PC-3 (cell line): Measurements from ENCODE around the gene AXL. TPM values are rescaled to one million over a fixed set of nuclear protein-coding genes. Genes with fewer than 3 reads are reported as not detected.
"Not testable (repeated sequence)": the region's sequence is repeated elsewhere in the genome, so short reads cannot be mapped to it uniquely, and the experiment has no call there.

Experiments
- ATAC-seq: fragments of 200-7000 bp; cut with Tn5 transposase; 2 replicates; pipeline ENCODE4 v1.9.1; 2020; ENCODE audit warnings: mild to moderate bottlenecking, moderate library complexity
- BruUV-seq: library from RNA; stranded (reverse); fragments of 400-500 nt; replicated peaks from 2 replicates; lab custom pipeline; 2021; lab: Mats Ljungman, UMichigan
- CTCF ChIA-PET: fragments of 300-600 bp; sonication (Branson Sonifier 250); formaldehyde crosslinking; loops from one replicate; lab custom pipeline; 2022; ENCODE audit warnings: antibody characterized with exemption; lab: Charles Lee
- POLR2A ChIA-PET: fragments of 300-600 bp; sonication (Branson Sonifier 250); formaldehyde crosslinking; loops from one replicate; lab custom pipeline; 2022; ENCODE audit warnings: antibody characterized with exemption; ENCODE audit not compliant: unreplicated experiment; lab: Charles Lee
- DNase-seq: peaks from one replicate; pipeline ENCODE4 v3.0.0-alpha.2; 2015
- H2AFZ ChIP-seq: fragments of 300-600 bp; sonication (generic); 2 replicates; pipeline ENCODE4 v1.6.0; 2016; ENCODE audit warnings: antibody characterized with exemption, low read length
- H3F3A ChIP-seq: fragments of 300-600 bp; sonication (generic); one replicate; pipeline ENCODE4 v1.6.0; 2017; ENCODE audit warnings: antibody characterized with exemption, low read length, control low read depth, mild to moderate bottlenecking; ENCODE audit not compliant: unreplicated experiment
- H3K27ac ChIP-seq: fragments of 300-600 bp; sonication (generic); 2 replicates; pipeline ENCODE4 v1.5.1; 2016; ENCODE audit warnings: mild to moderate bottlenecking, low read length
- H3K27me3 ChIP-seq: fragments of 300-600 bp; sonication (generic); 2 replicates; pipeline ENCODE4 v1.6.1; 2016; ENCODE audit warnings: low read length, mixed read lengths
- H3K36me3 ChIP-seq: fragments of 300-600 bp; sonication (generic); 2 replicates; pipeline ENCODE4 v1.6.1; 2016; ENCODE audit warnings: low read depth, mixed run types, low read length, mixed read lengths
- H3K4me1 ChIP-seq: fragments of 300-600 bp; sonication (generic); 2 replicates; pipeline ENCODE4 v1.5.1; 2016; ENCODE audit warnings: low read length; ENCODE audit not compliant: insufficient read depth
- H3K4me2 ChIP-seq: fragments of 300-600 bp; sonication (generic); 2 replicates; pipeline ENCODE4 v1.6.0; 2016; ENCODE audit warnings: low read length
- H3K4me3 ChIP-seq: fragments of 300-600 bp; sonication (generic); 2 replicates; pipeline ENCODE4 v1.5.1; 2016; ENCODE audit warnings: mild to moderate bottlenecking, low read length, mixed read lengths
- H3K79me2 ChIP-seq: fragments of 300-600 bp; sonication (generic); 2 replicates; pipeline ENCODE4 v1.6.1; 2017; ENCODE audit warnings: low read length, mixed read lengths
- H3K9ac ChIP-seq: fragments of 300-600 bp; sonication (generic); 2 replicates; pipeline ENCODE4 v1.6.0; 2016; ENCODE audit warnings: mild to moderate bottlenecking, low read length
- H3K9me2 ChIP-seq: fragments of 300-600 bp; sonication (generic); replicated peaks from 2 replicates; pipeline ENCODE4 v1.6.1; 2016; ENCODE audit warnings: mixed run types, low read length, mixed read lengths
- H3K9me3 ChIP-seq: fragments of 300-600 bp; sonication (generic); 2 replicates; pipeline ENCODE4 v1.6.1; 2016; ENCODE audit warnings: low read length, mixed read lengths
- H4K20me1 ChIP-seq: fragments of 300-600 bp; sonication (generic); 2 replicates; pipeline ENCODE4 v1.6.1; 2016; ENCODE audit warnings: low read length, mixed read lengths
- EZH2 ChIP-seq: fragments of 300-600 bp; sonication (generic); IDR thresholded peaks from one replicate; pipeline ENCODE4 v1.6.1; 2017; ENCODE audit warnings: antibody characterized with exemption, mild to moderate bottlenecking, low read length; ENCODE audit not compliant: unreplicated experiment
- EZH2phosphoT487 ChIP-seq: fragments of 300-600 bp; sonication (generic); IDR thresholded peaks from 2 replicates; pipeline ENCODE4 v1.6.1; 2018; ENCODE audit warnings: mild to moderate bottlenecking, antibody characterized with exemption, low read length, borderline replicate concordance
- intact Hi-C: fragments of 100-400 bp; cut with micrococcal nuclease; formaldehyde crosslinking; loops from 2 replicates; pipeline ENCODE4 v1.9.0; 2023
- total RNA-seq: library from RNA; depleted of rRNA; stranded (reverse); fragments of >200 nt; gene quantifications from 2 replicates; pipeline ENCODE4 v1.2.3, GENCODE V29; 2014
- TF ChIP-seq, protein P1 (sequence below): fragments of 300-600 bp; sonication (generic); conservative IDR thresholded peaks from 2 replicates; pipeline ENCODE4 v1.5.1; 2017; ENCODE audit warnings: antibody characterized with exemption, low read depth, mild to moderate bottlenecking, low read length

AXL gene
- total RNA-seq, 1 experiment from 2014 or later: 172 TPM

DNA sequence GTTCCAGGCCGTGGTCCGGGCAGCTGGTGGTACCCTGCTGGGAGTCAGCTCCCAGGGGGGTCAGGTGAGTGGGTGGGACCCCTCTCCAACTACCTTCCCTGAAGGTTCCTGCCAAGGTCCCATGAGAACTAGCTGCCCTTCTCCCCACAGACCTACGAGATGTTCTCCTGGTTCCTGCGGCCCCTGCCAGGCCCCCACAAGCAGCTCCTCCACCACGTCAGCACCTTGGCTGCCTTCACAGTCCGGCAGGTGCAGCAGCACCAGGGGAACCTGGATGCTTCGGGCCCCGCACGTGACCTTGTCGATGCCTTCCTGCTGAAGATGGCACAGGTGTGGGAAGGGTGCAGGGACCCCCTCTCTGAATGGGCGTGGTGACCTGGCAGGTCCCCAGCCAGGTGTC is 20.5 kb upstream of the AXL start:
- intact Hi-C loops: no loop called here
- Histone ChIP-seq H3K27me3 (no peaks in the 10 kb centered on the region), H3K36me3 (no peaks in the 10 kb centered on the region), H3K9ac (no peak overlapping the region), H3K9me2 (no peaks in the 10 kb centered on the region), H3K9me3 (no peaks in the 10 kb centered on the region), H3K27ac (no peak overlapping the region), H3K4me1 (no peaks in the 10 kb centered on the region), H2AFZ (no peak overlapping the region), H3K4me3 (no peak overlapping the region), H3K4me2 (no peak overlapping the region), H3K79me2 (no peaks in the 10 kb centered on the region), H3F3A (no peaks in the 10 kb centered on the region), H4K20me1 (no peaks in the 10 kb centered on the region)
- ChIA-PET CTCF (no interaction called here), POLR2A (no interaction called here)
- ATAC-seq: no peak
- no peak for DNase-seq
- TF ChIP-seq EZH2phosphoT487 (no peak), EZH2 (no peak)
- TF ChIP-seq, protein P1, sequence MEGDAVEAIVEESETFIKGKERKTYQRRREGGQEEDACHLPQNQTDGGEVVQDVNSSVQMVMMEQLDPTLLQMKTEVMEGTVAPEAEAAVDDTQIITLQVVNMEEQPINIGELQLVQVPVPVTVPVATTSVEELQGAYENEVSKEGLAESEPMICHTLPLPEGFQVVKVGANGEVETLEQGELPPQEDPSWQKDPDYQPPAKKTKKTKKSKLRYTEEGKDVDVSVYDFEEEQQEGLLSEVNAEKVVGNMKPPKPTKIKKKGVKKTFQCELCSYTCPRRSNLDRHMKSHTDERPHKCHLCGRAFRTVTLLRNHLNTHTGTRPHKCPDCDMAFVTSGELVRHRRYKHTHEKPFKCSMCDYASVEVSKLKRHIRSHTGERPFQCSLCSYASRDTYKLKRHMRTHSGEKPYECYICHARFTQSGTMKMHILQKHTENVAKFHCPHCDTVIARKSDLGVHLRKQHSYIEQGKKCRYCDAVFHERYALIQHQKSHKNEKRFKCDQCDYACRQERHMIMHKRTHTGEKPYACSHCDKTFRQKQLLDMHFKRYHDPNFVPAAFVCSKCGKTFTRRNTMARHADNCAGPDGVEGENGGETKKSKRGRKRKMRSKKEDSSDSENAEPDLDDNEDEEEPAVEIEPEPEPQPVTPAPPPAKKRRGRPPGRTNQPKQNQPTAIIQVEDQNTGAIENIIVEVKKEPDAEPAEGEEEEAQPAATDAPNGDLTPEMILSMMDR: no peak
- no TSS peak for BruUV-seq

DNA sequence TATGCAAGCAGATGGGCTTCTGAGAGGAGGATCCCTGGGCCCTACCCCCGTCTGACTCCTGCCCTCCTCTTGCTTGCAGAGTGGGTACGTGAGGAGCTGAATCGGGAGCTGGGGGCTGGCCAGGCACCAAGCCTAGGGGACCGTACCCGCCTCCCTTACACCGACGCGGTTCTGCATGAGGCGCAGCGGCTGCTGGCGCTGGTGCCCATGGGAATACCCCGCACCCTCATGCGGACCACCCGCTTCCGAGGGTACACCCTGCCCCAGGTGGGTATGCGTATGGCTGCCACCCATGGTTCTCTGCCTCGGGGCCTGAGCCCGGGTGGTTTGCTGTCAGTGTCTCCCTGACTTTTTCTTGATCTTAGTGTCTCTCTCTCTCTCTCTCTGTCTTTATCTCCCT is 15.7 kb upstream of the AXL start:
- TF ChIP-seq, protein P1: no peak
- TF ChIP-seq EZH2phosphoT487: no peak
- TF ChIP-seq EZH2: no peak
- intact Hi-C loops: no loop called here
- H3K4me3 ChIP-seq: no peak overlapping the region
- no peaks in the 10 kb centered on the region for H3K79me2 ChIP-seq
- H3K9me3 ChIP-seq: no peaks in the 10 kb centered on the region
- DNase-seq: no peak
- no peak overlapping the region for H3K27ac ChIP-seq
- no peak for ATAC-seq
- H2AFZ ChIP-seq: no peak overlapping the region
- no peak overlapping the region for H3K9ac ChIP-seq
- H3K36me3 ChIP-seq: no peaks in the 10 kb centered on the region
- no peaks in the 10 kb centered on the region for H3F3A ChIP-seq
- no peaks in the 10 kb centered on the region for H4K20me1 ChIP-seq
- POLR2A ChIA-PET: no interaction called here
- BruUV-seq: no TSS peak
- H3K27me3 ChIP-seq: no peaks in the 10 kb centered on the region
- no peak overlapping the region for H3K4me2 ChIP-seq
- H3K9me2 ChIP-seq: no peaks in the 10 kb centered on the region
- no peaks in the 10 kb centered on the region for H3K4me1 ChIP-seq
- CTCF ChIA-PET: interaction anchor here (2.4 kb wide), 1 partner anchor 59 kb away, joined by 23 read pairs; no protein-coding TSS in a partner anchor

DNA sequence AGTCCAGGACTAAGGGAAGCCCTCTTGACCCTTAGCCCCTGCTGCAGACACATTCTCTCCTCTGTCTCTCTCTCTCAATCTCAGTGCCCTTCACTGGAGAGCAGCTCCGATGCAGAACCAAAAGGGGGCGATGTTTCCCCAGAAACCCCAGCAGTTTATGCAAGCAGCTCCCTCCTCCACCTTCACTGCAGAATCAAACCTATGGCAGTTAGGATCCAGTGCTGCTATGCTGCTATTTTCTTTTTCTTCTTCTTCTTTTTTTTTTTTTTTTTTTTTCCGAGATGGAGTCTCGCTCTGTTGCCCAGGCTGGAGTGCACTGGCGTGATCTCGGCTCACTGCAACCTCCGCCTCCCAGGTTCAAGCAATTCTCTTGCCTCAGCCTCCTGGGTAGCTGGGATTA is 14.7 kb upstream of the AXL start:
- CTCF ChIA-PET: interaction anchor here (0.6 to 2.4 kb wide), 6 partner anchors 11 to 373 kb away, joined by 3 to 23 read pairs (median 4); no protein-coding TSS in a partner anchor

More for the DNA sequence above, 14.7 kb upstream of the AXL start:
- TF ChIP-seq, protein P1: peak; percentile 78
- not testable (repeated sequence) for H3K27ac ChIP-seq, BruUV-seq, H3K4me2 ChIP-seq, H3K9me2 ChIP-seq, H3K27me3 ChIP-seq, H3K9ac ChIP-seq, H3K4me1 ChIP-seq, H4K20me1 ChIP-seq, H3K9me3 ChIP-seq, H3K4me3 ChIP-seq, H3F3A ChIP-seq, H2AFZ ChIP-seq, H3K36me3 ChIP-seq, H3K79me2 ChIP-seq
- intact Hi-C loops: loop anchor here (1.0 to 2.0 kb wide), 2 partner anchors 58 to 104 kb away; no protein-coding TSS in a partner anchor
- ATAC-seq (peak; percentile 97), DNase-seq (peak; percentile 84)
- POLR2A ChIA-PET: interaction anchor here (0.5 kb wide), 1 partner anchor 40 kb away, joined by 3 read pairs; no protein-coding TSS in a partner anchor
